ENCODE measurements around the gene SAMD5. TPM values are rescaled to one million over a fixed set of nuclear protein-coding genes. Genes with fewer than 3 reads are reported as not detected.
A peak's percentile ranks its signal among the peaks of the same experiment; 100 is the strongest.

The SAMD5 gene
- total RNA-seq, result 3.1 and 4.0 TPM in 2 replicates
- polyA plus RNA-seq, result 5.9 and 6.2 TPM in 2 replicates
- 5.0 and 5.6 TPM in 2 replicates for polyA plus RNA-seq (2012)
- polyA minus RNA-seq (ENCODE audit: low replicate concordance), result 1.1 and 2.3 TPM in 2 replicates

DNA sequence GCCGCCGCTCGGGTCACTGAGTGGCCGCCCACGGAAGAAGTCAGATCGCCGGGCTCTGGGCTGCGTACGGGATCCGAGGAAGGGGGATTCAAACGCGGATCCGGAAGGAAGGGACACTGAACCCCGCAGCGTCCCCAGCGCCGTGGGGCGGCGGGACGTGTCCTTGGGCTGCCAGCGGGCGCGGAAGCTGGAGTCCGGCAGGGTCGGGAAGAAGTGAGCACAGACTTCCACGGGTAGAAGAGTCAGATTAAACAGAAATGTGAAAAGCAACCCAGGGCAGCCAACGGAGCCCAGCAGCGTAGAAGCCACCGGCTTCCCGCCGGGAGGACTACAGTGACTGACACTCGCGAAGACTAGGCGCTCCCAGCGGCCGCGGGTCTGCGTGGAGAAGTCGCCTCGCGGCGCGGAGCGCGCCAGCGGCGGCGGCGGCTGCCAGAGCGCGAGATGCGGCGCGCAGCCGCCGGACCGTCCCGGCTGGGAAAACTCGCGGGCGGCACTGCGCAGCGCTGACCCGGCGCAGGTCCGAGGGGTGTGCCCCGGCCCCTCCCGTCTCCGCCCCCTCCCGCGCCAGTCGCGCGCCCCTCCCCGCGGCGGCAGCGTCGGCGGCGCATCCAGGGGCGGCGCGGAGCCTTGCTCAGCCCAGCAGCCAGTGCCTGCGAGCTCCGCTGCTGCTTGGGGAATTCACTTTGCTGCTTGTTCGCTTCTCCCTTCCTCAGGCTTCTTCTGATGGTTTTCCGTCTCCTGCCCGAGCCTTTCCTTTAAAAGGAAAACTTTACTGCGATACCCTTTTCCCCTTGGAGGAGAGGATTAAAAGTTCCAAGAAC lies at the start of gene SAMD5:
Gene SAMD5 (plus strand): TSS at position 649 of the 824 bp plus-strand sequence. CDS start 239 bp downstream, outside the sequence.
- TF ChIP-seq EZH2 (IDR thresholded peaks at IDR 0.05; ENCODE audit: low read length, missing control alignments), result no peak
- TF ChIP-seq, protein P1, sequence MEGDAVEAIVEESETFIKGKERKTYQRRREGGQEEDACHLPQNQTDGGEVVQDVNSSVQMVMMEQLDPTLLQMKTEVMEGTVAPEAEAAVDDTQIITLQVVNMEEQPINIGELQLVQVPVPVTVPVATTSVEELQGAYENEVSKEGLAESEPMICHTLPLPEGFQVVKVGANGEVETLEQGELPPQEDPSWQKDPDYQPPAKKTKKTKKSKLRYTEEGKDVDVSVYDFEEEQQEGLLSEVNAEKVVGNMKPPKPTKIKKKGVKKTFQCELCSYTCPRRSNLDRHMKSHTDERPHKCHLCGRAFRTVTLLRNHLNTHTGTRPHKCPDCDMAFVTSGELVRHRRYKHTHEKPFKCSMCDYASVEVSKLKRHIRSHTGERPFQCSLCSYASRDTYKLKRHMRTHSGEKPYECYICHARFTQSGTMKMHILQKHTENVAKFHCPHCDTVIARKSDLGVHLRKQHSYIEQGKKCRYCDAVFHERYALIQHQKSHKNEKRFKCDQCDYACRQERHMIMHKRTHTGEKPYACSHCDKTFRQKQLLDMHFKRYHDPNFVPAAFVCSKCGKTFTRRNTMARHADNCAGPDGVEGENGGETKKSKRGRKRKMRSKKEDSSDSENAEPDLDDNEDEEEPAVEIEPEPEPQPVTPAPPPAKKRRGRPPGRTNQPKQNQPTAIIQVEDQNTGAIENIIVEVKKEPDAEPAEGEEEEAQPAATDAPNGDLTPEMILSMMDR (conservative IDR thresholded peaks at IDR 0.05 in 1 of 2, IDR thresholded peaks at IDR 0.05 in 1 of 2; ENCODE audit: low read depth in 1 of 2, low read length in 2 of 2), result no peak
- H3K27ac ChIP-seq (ENCODE audit: insufficient read depth, low read length), result peak within 1 kb of the TSS; percentile 23

DNA sequence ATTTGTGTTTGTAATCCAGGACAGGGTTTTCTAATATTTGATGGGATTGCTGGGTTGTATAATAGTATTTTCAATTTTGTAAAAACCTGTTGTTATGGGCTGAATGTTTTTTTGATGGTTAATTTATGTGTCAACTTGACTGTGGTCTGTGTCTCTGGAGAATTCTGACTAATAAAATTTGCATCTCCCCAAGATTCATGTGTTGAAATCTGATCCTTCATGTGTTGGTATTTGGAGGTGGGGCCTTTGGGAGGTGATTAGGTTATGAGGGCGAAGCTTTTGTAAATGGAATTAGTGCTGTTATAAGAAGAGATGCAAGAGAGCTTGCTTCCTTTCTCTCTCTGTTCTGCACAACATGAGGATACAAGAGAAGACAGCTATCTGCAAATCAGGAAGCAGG lies 48.7 kb upstream of the SAMD5 start:
- Histone ChIP-seq H3K9me3 (ENCODE audit: control insufficient read depth, insufficient read depth, low read depth, low read length) (no peaks in the 10 kb centered on the region), H3K4me3 (replicated peaks in 1 of 4; ENCODE audit: control extremely low read depth in 1 of 4, insufficient read depth in 1 of 4, low read depth in 3 of 4, low read length in 4 of 4) (no peak overlapping the region), H4K20me1 (ENCODE audit: control insufficient read depth, extremely low read depth, insufficient read depth, low read length) (no peaks in the 10 kb centered on the region), H2AFZ (ENCODE audit: low read length) (no peak overlapping the region), H3K27me3 (ENCODE audit: control insufficient read depth, insufficient read depth, low read length) (no peaks in the 10 kb centered on the region), H3K4me1 (ENCODE audit: control insufficient read depth, extremely low read depth, insufficient read depth, low read length) (no peaks in the 10 kb centered on the region), H3K27ac (ENCODE audit: insufficient read depth, low read length) (no peak overlapping the region), H3K36me3 (ENCODE audit: control insufficient read depth, insufficient read depth, low read length) (no peaks in the 10 kb centered on the region), H3K79me2 (ENCODE audit: control insufficient read depth, insufficient read depth, low read length) (no peaks in the 10 kb centered on the region), H3K4me2 (ENCODE audit: extremely low read depth, insufficient read depth, low read length) (no peak overlapping the region), H3K9ac (ENCODE audit: insufficient read depth, low read length) (no peak overlapping the region)
- DNase-seq (ENCODE audit: low read depth in 2 of 2), result no peak
- TF ChIP-seq, protein P1 (conservative IDR thresholded peaks at IDR 0.05 in 1 of 2, IDR thresholded peaks at IDR 0.05 in 1 of 2; ENCODE audit: low read depth in 1 of 2, low read length in 2 of 2), result no peak
- TF ChIP-seq EZH2 (IDR thresholded peaks at IDR 0.05; ENCODE audit: low read length, missing control alignments), result no peak

More for the DNA sequence above, at the start of gene SAMD5:
- Histone ChIP-seq H3K27me3 (ENCODE audit: control insufficient read depth, insufficient read depth, low read length) (peaks cover 2% of the 10 kb centered on the region), H3K4me1 (ENCODE audit: control insufficient read depth, extremely low read depth, insufficient read depth, low read length) (peaks cover 7% of the 10 kb centered on the region), H3K79me2 (ENCODE audit: control insufficient read depth, insufficient read depth, low read length) (no peaks in the 10 kb centered on the region), H3K36me3 (ENCODE audit: control insufficient read depth, insufficient read depth, low read length) (no peaks in the 10 kb centered on the region), H2AFZ (ENCODE audit: low read length) (peak within 1 kb of the TSS; percentile 80), H4K20me1 (ENCODE audit: control insufficient read depth, extremely low read depth, insufficient read depth, low read length) (no peaks in the 10 kb centered on the region), H3K9ac (ENCODE audit: insufficient read depth, low read length) (peak within 1 kb of the TSS; percentile 59), H3K4me3 (replicated peaks in 1 of 4; ENCODE audit: control extremely low read depth in 1 of 4, insufficient read depth in 1 of 4, low read depth in 3 of 4, low read length in 4 of 4) (peak within 1 kb of the TSS; percentile 75 to 85 (median 80)), H3K4me2 (ENCODE audit: extremely low read depth, insufficient read depth, low read length) (peak within 1 kb of the TSS; percentile 89), H3K9me3 (ENCODE audit: control insufficient read depth, insufficient read depth, low read depth, low read length) (no peaks in the 10 kb centered on the region)
- peak; percentile 72 to 75 for DNase-seq (ENCODE audit: low read depth in 2 of 2)

DNA sequence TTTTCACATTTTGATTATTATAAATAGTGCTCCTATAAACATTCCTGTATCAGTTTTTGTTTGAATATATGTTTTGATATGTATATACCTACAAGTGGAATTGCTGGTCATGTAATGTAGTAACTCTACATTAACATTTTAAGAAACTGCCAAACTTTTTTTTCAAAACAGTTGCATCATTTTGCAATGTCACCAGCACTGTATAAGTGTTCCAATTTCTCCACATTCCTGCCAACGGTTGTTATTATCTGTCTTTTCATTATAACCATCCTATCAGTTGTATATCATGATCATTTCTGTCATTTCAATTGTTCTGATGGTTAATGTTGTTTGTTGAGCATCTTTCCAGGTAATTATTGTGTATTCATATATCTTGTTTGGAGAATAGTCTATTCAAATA lies 44.8 kb upstream of the SAMD5 start:
- Histone ChIP-seq H3K9me3 (ENCODE audit: control insufficient read depth, insufficient read depth, low read depth, low read length) (no peaks in the 10 kb centered on the region), H3K27me3 (ENCODE audit: control insufficient read depth, insufficient read depth, low read length) (no peaks in the 10 kb centered on the region), H3K79me2 (ENCODE audit: control insufficient read depth, insufficient read depth, low read length) (no peaks in the 10 kb centered on the region), H4K20me1 (ENCODE audit: control insufficient read depth, extremely low read depth, insufficient read depth, low read length) (no peaks in the 10 kb centered on the region), H3K4me1 (ENCODE audit: control insufficient read depth, extremely low read depth, insufficient read depth, low read length) (no peaks in the 10 kb centered on the region), H3K9ac (ENCODE audit: insufficient read depth, low read length) (no peak overlapping the region), H3K4me2 (ENCODE audit: extremely low read depth, insufficient read depth, low read length) (no peak overlapping the region), H3K27ac (ENCODE audit: insufficient read depth, low read length) (no peak overlapping the region), H3K4me3 (replicated peaks in 1 of 4; ENCODE audit: control extremely low read depth in 1 of 4, insufficient read depth in 1 of 4, low read depth in 3 of 4, low read length in 4 of 4) (no peak overlapping the region), H3K36me3 (ENCODE audit: control insufficient read depth, insufficient read depth, low read length) (no peaks in the 10 kb centered on the region), H2AFZ (ENCODE audit: low read length) (no peak overlapping the region)
- TF ChIP-seq EZH2 (IDR thresholded peaks at IDR 0.05; ENCODE audit: low read length, missing control alignments), result no peak
- TF ChIP-seq, protein P1 (conservative IDR thresholded peaks at IDR 0.05 in 1 of 2, IDR thresholded peaks at IDR 0.05 in 1 of 2; ENCODE audit: low read depth in 1 of 2, low read length in 2 of 2), result no peak
- DNase-seq (ENCODE audit: low read depth in 2 of 2), result no peak
